Urinary bladder (tissue), 4 donors: Measurements from ENCODE around the gene PRPF38A. TPM values are rescaled to one million over a fixed set of nuclear protein-coding genes. Genes with fewer than 3 reads are reported as not detected.

Experiments
- DNase-seq: peaks from one replicate; pipeline ENCODE4 v3.0.0-alpha.2; 2015; ENCODE audit errors: extremely low spot score
- H3K27ac ChIP-seq: one replicate; pipeline ENCODE4 v1.5.1; 2013; ENCODE audit warnings: low read depth, mild to moderate bottlenecking, moderate library complexity
- H3K36me3 ChIP-seq: one replicate; pipeline ENCODE4 v1.6.1; 2013; ENCODE audit warnings: mild to moderate bottlenecking, moderate library complexity; ENCODE audit not compliant: insufficient read depth
- H3K4me1 ChIP-seq: one replicate; pipeline ENCODE4 v1.6.1; 2013; ENCODE audit warnings: mild to moderate bottlenecking, moderate library complexity; ENCODE audit not compliant: insufficient read depth
- H3K4me3 ChIP-seq: one replicate; pipeline ENCODE4 v1.5.1; 2013; ENCODE audit warnings: low read depth, low read length
- WGBS: extraction: QIAGEN DNeasy Blood & Tissue Kit; methylation state at CpG from one replicate; pipeline ENCODE4 v1.1.7; 2013; 5-methylcytosine and 5-hydroxymethylcytosine counted together
- polyA plus RNA-seq: library from polyadenylated mRNA; stranded (reverse); fragments of 200-250 nt; gene quantifications from one replicate; pipeline ENCODE4 v1.2.3, GENCODE V29; 2013
- total RNA-seq: library from RNA; depleted of rRNA; stranded (reverse); fragments of >200 nt; gene quantifications from one replicate; pipeline ENCODE4 v1.2.3, GENCODE V29; 2014
- donor health status: healthy with polysubstance abuse.
- donor health status: healthy.

Gene PRPF38A
- total and polyA plus RNA-seq, 2 donors: 21.8 to 22.4 TPM

- WGBS: 85% methylated on average over 2 of the region's 2 CpGs
- H3K4me3 ChIP-seq: no peak overlapping the region
These were observed 12.4 kb downstream of the PRPF38A start for GRCh38 chr1:52416811-52417210.

GRCh38 chr1:52420713-52421112, 16.3 kb downstream of the PRPF38A start:
- H3K36me3 ChIP-seq: peaks cover 2% of the 10 kb centered on the region
- no peaks in the 10 kb centered on the region for H3K4me1 ChIP-seq
- no peak for DNase-seq
- WGBS: 95% methylated on average over 1 of the region's 1 CpG
- H3K4me3 ChIP-seq: no peak overlapping the region
- H3K27ac ChIP-seq: no peak overlapping the region

More at GRCh38 chr1:52416811-52417210, 12.4 kb downstream of the PRPF38A start:
- Histone ChIP-seq H3K36me3 (peaks cover 8% of the 10 kb centered on the region), H3K4me1 (no peaks in the 10 kb centered on the region), H3K27ac (no peak overlapping the region)
- no peak for DNase-seq

GRCh38 chr1:52423055-52423454, 18.7 kb downstream of the PRPF38A start:
- DNase-seq: no peak
- WGBS: 95% methylated on average over 2 of the region's 2 CpGs
- Histone ChIP-seq H3K36me3 (peaks cover 2% of the 10 kb centered on the region), H3K27ac (no peak overlapping the region), H3K4me1 (no peaks in the 10 kb centered on the region), H3K4me3 (no peak overlapping the region)

- Histone ChIP-seq H3K27ac (no peak overlapping the region), H3K36me3 (peaks cover 2% of the 10 kb centered on the region), H3K4me1 (no peaks in the 10 kb centered on the region), H3K4me3 (no peak overlapping the region)
- DNase-seq: no peak
- WGBS: 54% methylated on average over 9 of the region's 9 CpGs
These were observed 19.4 kb downstream of the PRPF38A start for GRCh38 chr1:52423771-52424170.

GRCh38 chr1:52424231-52424636, 19.8 kb downstream of the PRPF38A start:
- Histone ChIP-seq H3K36me3 (peaks cover 2% of the 10 kb centered on the region), H3K27ac (no peak overlapping the region), H3K4me3 (no peak overlapping the region), H3K4me1 (no peaks in the 10 kb centered on the region)
- DNase-seq: no peak

GRCh38 chr1:52424813-52425212, 20.4 kb downstream of the PRPF38A start:
- DNase-seq: no peak
- WGBS: 81% methylated on average over 1 of the region's 1 CpG
- H3K4me3 ChIP-seq: no peak overlapping the region
- no peak overlapping the region for H3K27ac ChIP-seq
- H3K36me3 ChIP-seq: peaks cover 2% of the 10 kb centered on the region
- no peaks in the 10 kb centered on the region for H3K4me1 ChIP-seq

- H3K36me3 ChIP-seq: peaks cover 2% of the 10 kb centered on the region
- 78% methylated on average over 3 of the region's 3 CpGs for WGBS
- no peak for DNase-seq
These were observed 22.0 kb downstream of the PRPF38A start for GRCh38 chr1:52426371-52426770.

GRCh38 chr1:52427152-52427551, 22.8 kb downstream of the PRPF38A start:
- Histone ChIP-seq H3K36me3 (peaks cover 2% of the 10 kb centered on the region), H3K27ac (no peak overlapping the region), H3K4me1 (no peaks in the 10 kb centered on the region), H3K4me3 (no peak overlapping the region)
- 95% methylated on average over 1 of the region's 1 CpG for WGBS
- no peak for DNase-seq

More at GRCh38 chr1:52426371-52426770, 22.0 kb downstream of the PRPF38A start:
- Histone ChIP-seq H3K4me3 (no peak overlapping the region), H3K4me1 (no peaks in the 10 kb centered on the region), H3K27ac (no peak overlapping the region)

GRCh38 chr1:52432807-52433206, 28.4 kb downstream of the PRPF38A start:
- DNase-seq: no peak
- Histone ChIP-seq H3K36me3 (peaks cover 4% of the 10 kb centered on the region), H3K4me1 (no peaks in the 10 kb centered on the region), H3K4me3 (no peak overlapping the region), H3K27ac (no peak overlapping the region)
- WGBS: 95% methylated on average over 8 of the region's 8 CpGs

- Histone ChIP-seq H3K36me3 (peaks cover 4% of the 10 kb centered on the region), H3K4me1 (no peaks in the 10 kb centered on the region), H3K4me3 (no peak overlapping the region), H3K27ac (no peak overlapping the region)
- no peak for DNase-seq
- WGBS: 93% methylated on average over 1 of the region's 1 CpG
These were observed 30.8 kb downstream of the PRPF38A start for GRCh38 chr1:52435211-52435610.

- no peaks in the 10 kb centered on the region for H3K4me1 ChIP-seq
- no peak for DNase-seq
- H3K36me3 ChIP-seq: peaks cover 4% of the 10 kb centered on the region
- H3K4me3 ChIP-seq: no peak overlapping the region
- WGBS: 98% methylated on average over 1 of the region's 1 CpG
- H3K27ac ChIP-seq: no peak overlapping the region
These were observed 31.2 kb downstream of the PRPF38A start for GRCh38 chr1:52435650-52436049.

- no peak for DNase-seq
- Histone ChIP-seq H3K36me3 (peaks cover 4% of the 10 kb centered on the region), H3K27ac (no peak overlapping the region), H3K4me1 (no peaks in the 10 kb centered on the region), H3K4me3 (no peak overlapping the region)
- 91% methylated on average over 7 of the region's 7 CpGs for WGBS
These were observed 32.4 kb downstream of the PRPF38A start for GRCh38 chr1:52436817-52437216.

- Histone ChIP-seq H3K27ac (no peak overlapping the region), H3K4me1 (no peaks in the 10 kb centered on the region), H3K4me3 (no peak overlapping the region), H3K36me3 (peaks cover under 1% of the 10 kb centered on the region)
- 93% methylated on average over 4 of the region's 4 CpGs for WGBS
- no peak for DNase-seq
These were observed 35.6 kb downstream of the PRPF38A start for GRCh38 chr1:52439976-52440375.

- no peaks in the 10 kb centered on the region for H3K4me1 ChIP-seq
- DNase-seq: no peak
- WGBS: 72% methylated on average over 2 of the region's 2 CpGs
- H3K36me3 ChIP-seq: peaks cover 2% of the 10 kb centered on the region
- no peak overlapping the region for H3K27ac ChIP-seq
- no peak overlapping the region for H3K4me3 ChIP-seq
These were observed 40.1 kb downstream of the PRPF38A start for GRCh38 chr1:52444463-52444862.

- Histone ChIP-seq H3K36me3 (peaks cover 4% of the 10 kb centered on the region), H3K27ac (no peak overlapping the region), H3K4me3 (no peak overlapping the region), H3K4me1 (no peaks in the 10 kb centered on the region)
- DNase-seq: no peak
- 94% methylated on average over 1 of the region's 1 CpG for WGBS
These were observed 49.7 kb downstream of the PRPF38A start for GRCh38 chr1:52454127-52454526.
